OCI-LY1 (cell line): ENCODE data around the gene TLCD4.

Experiments used
- H2AFZ ChIP-seq: fragments of 200-600 bp; sonication (generic), shearing (Covaris generic); 2 replicates; pipeline ENCODE4 v1.6.0; 2014; ENCODE audit warnings: antibody characterized with exemption, mild to moderate bottlenecking, low read length
- H3F3A ChIP-seq: fragments of 200-600 bp; sonication (generic), shearing (Covaris generic); 2 replicates; pipeline ENCODE4 v1.6.0; 2014; ENCODE audit warnings: mild to moderate bottlenecking, antibody characterized with exemption, low read length, moderate library complexity; ENCODE audit not compliant: insufficient read depth
- H3K27ac ChIP-seq: fragments of 200-600 bp; sonication (generic); 2 replicates; pipeline ENCODE4 v1.5.1; 2014; ENCODE audit warnings: low read length, mixed run types, mild to moderate bottlenecking, low read depth; ENCODE audit not compliant: poor library complexity, severe bottlenecking
- H3K27me3 ChIP-seq: fragments of 200-600 bp; sonication (generic); 2 replicates; pipeline ENCODE4 v1.6.0; 2014; ENCODE audit warnings: antibody characterized with exemption, mild to moderate bottlenecking, low read length, moderate library complexity; ENCODE audit not compliant: insufficient read depth
- H3K36me3 ChIP-seq: fragments of 200-600 bp; sonication (generic); 2 replicates; pipeline ENCODE4 v1.6.1; 2014; ENCODE audit warnings: mild to moderate bottlenecking, antibody characterized with exemption, low read length, moderate library complexity, mixed read lengths; ENCODE audit not compliant: insufficient read depth
- H3K4me1 ChIP-seq: fragments of 200-600 bp; sonication (generic); 2 replicates; pipeline ENCODE4 v1.5.1; 2014; ENCODE audit warnings: mild to moderate bottlenecking, low read length, moderate library complexity; ENCODE audit not compliant: insufficient read depth, severe bottlenecking
- H3K4me2 ChIP-seq: fragments of 200-600 bp; sonication (generic), shearing (Covaris generic); 2 replicates; pipeline ENCODE4 v1.6.1; 2014; ENCODE audit warnings: low read length
- H3K4me3 ChIP-seq: fragments of 200-600 bp; sonication (generic); 2 replicates; pipeline ENCODE4 v1.5.1; 2014; ENCODE audit warnings: low read length, low read depth, mild to moderate bottlenecking, mixed read lengths; ENCODE audit not compliant: poor library complexity, severe bottlenecking
- H3K79me2 ChIP-seq: fragments of 200-600 bp; shearing (Covaris generic); 2 replicates; pipeline ENCODE4 v1.6.1; 2016; ENCODE audit warnings: mixed run types, low read length, mixed read lengths; ENCODE audit not compliant: insufficient read depth
- H3K9ac ChIP-seq: fragments of 200-600 bp; sonication (generic), shearing (Covaris generic); 2 replicates; pipeline ENCODE4 v1.6.1; 2014; ENCODE audit warnings: mild to moderate bottlenecking, low read length, mixed read lengths
- H3K9me2 ChIP-seq: fragments of 200-600 bp; sonication (generic), shearing (Covaris generic); 2 replicates; pipeline ENCODE4 v1.6.1; 2014; ENCODE audit warnings: low read depth, mild to moderate bottlenecking, low read length, mixed read lengths
- H3K9me3 ChIP-seq: fragments of 200-600 bp; shearing (Covaris generic); 2 replicates; pipeline ENCODE4 v1.6.1; 2014; ENCODE audit warnings: low read length, mixed read lengths
- H4K20me1 ChIP-seq: fragments of 200-600 bp; sonication (generic), shearing (Covaris generic); 2 replicates; pipeline ENCODE4 v1.6.0; 2016; ENCODE audit warnings: mild to moderate bottlenecking, low read length; ENCODE audit not compliant: insufficient read depth
- EZH2 ChIP-seq: fragments of 200-600 bp; sonication (generic), shearing (Covaris generic); IDR thresholded peaks from 2 replicates; pipeline ENCODE4 v1.8.0; 2017; ENCODE audit warnings: borderline replicate concordance, mixed run types, mild to moderate bottlenecking, antibody characterized with exemption, low read length, moderate library complexity, mixed read lengths
- TF ChIP-seq, protein P1 (sequence below): fragments of 200-600 bp; sonication (generic), shearing (Covaris generic); IDR thresholded peaks from 2 replicates; pipeline ENCODE4 v1.5.1; 2017; ENCODE audit warnings: mild to moderate bottlenecking, antibody characterized with exemption, low read length, moderate library complexity, mixed read lengths

The TLCD4 gene

DNA sequence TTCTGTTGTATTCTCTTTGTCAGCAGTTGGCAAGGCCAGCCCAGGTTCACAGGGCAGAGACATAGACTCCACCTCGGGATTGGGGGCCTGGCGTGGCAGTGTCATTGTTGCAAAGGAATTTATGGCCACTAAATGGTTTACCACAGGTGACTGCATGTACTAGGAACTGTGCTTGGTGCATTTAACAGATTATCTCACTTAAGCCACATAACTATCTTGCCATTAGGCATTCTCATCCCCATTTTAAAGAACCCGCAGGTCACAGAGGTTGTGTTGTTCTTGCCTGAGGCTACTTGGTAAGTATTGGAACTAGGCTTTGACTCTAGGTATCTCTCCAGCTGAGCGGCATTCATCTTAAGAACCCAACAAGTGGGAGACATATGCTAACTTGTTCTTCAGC, 9.7 kb downstream of the TLCD4 start:
- Histone ChIP-seq H2AFZ (no peak overlapping the region), H3K4me2 (no peak overlapping the region), H3K9me2 (no peaks in the 10 kb centered on the region), H4K20me1 (no peaks in the 10 kb centered on the region), H3K79me2 (no peaks in the 10 kb centered on the region), H3F3A (no peaks in the 10 kb centered on the region), H3K9me3 (no peaks in the 10 kb centered on the region), H3K4me3 (no peak overlapping the region), H3K27ac (no peak overlapping the region), H3K9ac (no peak overlapping the region), H3K36me3 (no peaks in the 10 kb centered on the region), H3K4me1 (no peaks in the 10 kb centered on the region), H3K27me3 (no peaks in the 10 kb centered on the region; the same call in 1 of the 2 replicates)
- TF ChIP-seq, protein P1, sequence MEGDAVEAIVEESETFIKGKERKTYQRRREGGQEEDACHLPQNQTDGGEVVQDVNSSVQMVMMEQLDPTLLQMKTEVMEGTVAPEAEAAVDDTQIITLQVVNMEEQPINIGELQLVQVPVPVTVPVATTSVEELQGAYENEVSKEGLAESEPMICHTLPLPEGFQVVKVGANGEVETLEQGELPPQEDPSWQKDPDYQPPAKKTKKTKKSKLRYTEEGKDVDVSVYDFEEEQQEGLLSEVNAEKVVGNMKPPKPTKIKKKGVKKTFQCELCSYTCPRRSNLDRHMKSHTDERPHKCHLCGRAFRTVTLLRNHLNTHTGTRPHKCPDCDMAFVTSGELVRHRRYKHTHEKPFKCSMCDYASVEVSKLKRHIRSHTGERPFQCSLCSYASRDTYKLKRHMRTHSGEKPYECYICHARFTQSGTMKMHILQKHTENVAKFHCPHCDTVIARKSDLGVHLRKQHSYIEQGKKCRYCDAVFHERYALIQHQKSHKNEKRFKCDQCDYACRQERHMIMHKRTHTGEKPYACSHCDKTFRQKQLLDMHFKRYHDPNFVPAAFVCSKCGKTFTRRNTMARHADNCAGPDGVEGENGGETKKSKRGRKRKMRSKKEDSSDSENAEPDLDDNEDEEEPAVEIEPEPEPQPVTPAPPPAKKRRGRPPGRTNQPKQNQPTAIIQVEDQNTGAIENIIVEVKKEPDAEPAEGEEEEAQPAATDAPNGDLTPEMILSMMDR, result no peak
- no peak for TF ChIP-seq EZH2

DNA sequence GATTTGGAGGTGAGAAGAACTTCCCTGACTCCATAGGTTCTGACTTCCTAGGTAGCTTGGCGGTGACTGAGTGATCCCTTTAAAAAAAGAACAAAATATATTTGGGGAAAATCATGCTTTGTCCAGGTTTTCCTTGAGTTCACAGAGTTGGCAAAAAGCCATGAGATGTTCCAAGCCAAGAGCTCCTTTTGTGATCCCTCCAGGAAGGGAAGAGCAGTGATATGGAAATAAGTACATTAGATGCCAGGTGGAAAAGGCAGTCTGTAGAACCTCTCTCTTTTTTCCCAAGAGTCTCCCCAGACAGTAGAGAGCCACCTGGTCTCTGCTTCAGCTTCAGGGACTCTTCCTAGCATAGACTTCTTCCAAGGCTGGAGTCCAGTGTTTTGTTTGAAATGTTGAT, 10.2 kb downstream of the TLCD4 start:
- Histone ChIP-seq H3K4me1 (no peaks in the 10 kb centered on the region), H4K20me1 (no peaks in the 10 kb centered on the region), H3F3A (no peaks in the 10 kb centered on the region), H3K9me3 (no peaks in the 10 kb centered on the region), H3K79me2 (no peaks in the 10 kb centered on the region), H3K27me3 (no peaks in the 10 kb centered on the region; the same call in 1 of the 2 replicates), H3K4me3 (no peak overlapping the region), H3K27ac (no peak overlapping the region), H3K4me2 (no peak overlapping the region), H3K9ac (no peak overlapping the region), H2AFZ (no peak overlapping the region), H3K36me3 (no peaks in the 10 kb centered on the region), H3K9me2 (no peaks in the 10 kb centered on the region)
- TF ChIP-seq, protein P1, result no peak
- no peak for TF ChIP-seq EZH2

DNA sequence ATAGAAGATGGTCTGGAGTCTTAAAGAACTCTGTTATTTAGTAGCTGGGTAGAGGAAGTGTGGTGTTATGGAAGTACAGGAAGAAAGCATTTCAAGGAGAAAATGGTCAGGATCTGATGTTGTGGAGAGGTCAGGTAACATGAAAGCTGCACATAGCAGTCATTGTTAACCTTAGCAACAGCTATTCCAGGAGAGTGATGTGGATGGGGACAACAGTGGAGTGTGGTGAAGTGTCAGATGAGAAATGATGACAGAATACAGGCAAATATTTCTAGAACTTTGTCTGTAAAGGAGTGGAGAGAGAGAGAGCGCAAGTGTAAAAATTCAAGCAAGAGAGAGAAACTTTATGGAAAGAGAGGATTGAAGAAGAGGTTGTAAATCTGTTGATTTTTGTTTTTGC, 15.6 kb downstream of the TLCD4 start:
- H3K9me3 ChIP-seq, result no peaks in the 10 kb centered on the region
- H3K4me1 ChIP-seq, result no peaks in the 10 kb centered on the region
- no peaks in the 10 kb centered on the region for H3K36me3 ChIP-seq
- H3K4me3 ChIP-seq, result no peak overlapping the region
- TF ChIP-seq, protein P1, result no peak
- no peak for TF ChIP-seq EZH2
- H3K27ac ChIP-seq, result no peak overlapping the region
- H3K27me3 ChIP-seq, result no peaks in the 10 kb centered on the region; the same call in 1 of the 2 replicates
- no peaks in the 10 kb centered on the region for H3K79me2 ChIP-seq
- no peaks in the 10 kb centered on the region for H3F3A ChIP-seq
- H2AFZ ChIP-seq, result no peak overlapping the region
- no peaks in the 10 kb centered on the region for H3K9me2 ChIP-seq
- no peak overlapping the region for H3K9ac ChIP-seq
- no peaks in the 10 kb centered on the region for H4K20me1 ChIP-seq
- H3K4me2 ChIP-seq, result no peak overlapping the region
